Tibial nerve (tissue), 4 donors: ENCODE measurements around the gene ST3GAL3. TPM values are rescaled to one million over a fixed set of nuclear protein-coding genes. Genes with fewer than 3 reads are reported as not detected.

ENCODE experiments used
- DNase-seq, 2 donors: peaks; one replicate each; pipeline ENCODE4 v3.0.0-alpha.2; 2019; ENCODE audit warnings: low spot score in 2 of 2
- H3K27ac ChIP-seq, 4 donors: fragments of 200-600 bp; sonication (generic) in 3 of 4; one replicate each; pipeline ENCODE4 v1.5.1; 2017 to 2019; ENCODE audit warnings: mild to moderate bottlenecking in 1 of 4
- H3K27me3 ChIP-seq, 2 donors: fragments of 200-600 bp; sonication (generic) in 1 of 2; one replicate each; pipeline versions ENCODE4 v1.5.1 to v1.6.0; 2017 to 2019
- H3K36me3 ChIP-seq, 3 donors: fragments of 200-600 bp; sonication (generic); one replicate each; pipeline ENCODE4 v1.5.1; 2018 to 2019
- H3K4me1 ChIP-seq, 4 donors: fragments of 200-600 bp; sonication (generic) in 3 of 4; one replicate each; pipeline ENCODE4 v1.5.1; 2017 to 2019
- H3K4me3 ChIP-seq, 4 donors: fragments of 200-600 bp; sonication (generic) in 3 of 4; one replicate each; pipeline ENCODE4 v1.5.1; 2017 to 2019; ENCODE audit warnings: mild to moderate bottlenecking in 1 of 4, moderate library complexity in 1 of 4
- H3K9me3 ChIP-seq, 4 donors: fragments of 200-600 bp; sonication (generic) in 3 of 4; one replicate each; pipeline ENCODE4 v1.5.1; 2017 to 2019
- EP300 ChIP-seq, 2 donors: sonication (generic); formaldehyde crosslinking; IDR thresholded peaks; one replicate each; pipeline ENCODE4 v1.6.1; 2017; ENCODE audit warnings: antibody characterized with exemption in 2 of 2, mild to moderate bottlenecking in 1 of 2
- POLR2A ChIP-seq, 2 donors: fragments of 450-650 bp; IDR thresholded peaks; one replicate each; pipeline ENCODE4 v1.6.1; 2017; ENCODE audit warnings: antibody characterized with exemption in 2 of 2, mild to moderate bottlenecking in 2 of 2, moderate library complexity in 2 of 2
- WGBS, 2 donors: methylation state at CpG; one replicate each; pipeline ENCODE4 v1.1.5; 2018; 5-methylcytosine and 5-hydroxymethylcytosine counted together
- total RNA-seq, 4 donors: library from RNA; depleted of rRNA; stranded (reverse); fragments of >200 nt; gene quantifications; one replicate each; pipeline ENCODE4 v1.1.0, GENCODE V29; 2016
- TF ChIP-seq, protein P1 (sequence below), 5 experiments: fragments of 200-600 bp in 3 of 5; fragments of 450-650 bp in 2 of 5; sonication (generic) in 3 of 5; IDR thresholded peaks; one replicate each; pipeline ENCODE4 v1.5.1; 2016 to 2019; ENCODE audit warnings: antibody characterized with exemption in 5 of 5, mild to moderate bottlenecking in 3 of 5, moderate library complexity in 2 of 5

The ST3GAL3 gene
- total RNA-seq, 4 donors from 2014 or later = 20.7 to 27.0 (median 24.1) TPM

DNA sequence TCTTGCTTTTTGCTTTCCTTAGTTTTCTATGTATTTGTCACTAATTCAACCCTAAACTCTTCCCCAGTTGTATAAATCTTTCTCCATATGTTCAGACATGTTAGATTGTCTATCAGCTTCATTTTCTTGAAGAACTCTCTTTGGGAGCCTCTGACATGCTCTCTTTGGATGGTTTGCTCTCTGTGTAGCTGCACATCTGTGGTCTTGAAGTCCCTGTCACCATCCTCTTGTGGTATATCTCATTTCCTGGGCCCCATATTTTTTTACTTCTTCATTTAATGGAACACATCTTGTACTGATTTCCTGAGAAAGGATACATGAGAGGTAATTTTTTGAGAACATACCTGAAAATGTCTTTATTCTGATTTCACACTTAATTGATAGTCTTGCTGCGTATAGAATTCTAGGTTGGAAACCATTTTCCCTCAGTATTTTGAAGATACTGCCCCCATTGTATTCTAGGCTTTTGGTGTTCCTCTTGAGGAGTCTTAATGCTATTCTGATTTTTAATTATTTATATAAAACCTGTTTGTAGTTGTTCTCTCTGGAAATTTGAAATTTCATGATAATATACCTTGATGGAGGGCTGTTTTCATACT, 72.6 kb downstream of the ST3GAL3 start:
- 93 to 94% methylated on average over 1 of the region's 1 CpG for WGBS, 2 donors
- Histone ChIP-seq H3K36me3 (peaks cover 0 to 6% (median 0%) of the 10 kb centered on the region in 3 donors), H3K4me1 (no peaks in the 10 kb centered on the region), H3K27me3 (no peaks in the 10 kb centered on the region), H3K4me3 (no peak overlapping the region), H3K27ac (no peak overlapping the region), H3K9me3 (peaks cover 0 to 7% (median 2%) of the 10 kb centered on the region in 4 donors)
- no peak for DNase-seq
- no peak for TF ChIP-seq EP300 (IDR thresholded peaks at IDR 0.05)
- TF ChIP-seq, protein P1, sequence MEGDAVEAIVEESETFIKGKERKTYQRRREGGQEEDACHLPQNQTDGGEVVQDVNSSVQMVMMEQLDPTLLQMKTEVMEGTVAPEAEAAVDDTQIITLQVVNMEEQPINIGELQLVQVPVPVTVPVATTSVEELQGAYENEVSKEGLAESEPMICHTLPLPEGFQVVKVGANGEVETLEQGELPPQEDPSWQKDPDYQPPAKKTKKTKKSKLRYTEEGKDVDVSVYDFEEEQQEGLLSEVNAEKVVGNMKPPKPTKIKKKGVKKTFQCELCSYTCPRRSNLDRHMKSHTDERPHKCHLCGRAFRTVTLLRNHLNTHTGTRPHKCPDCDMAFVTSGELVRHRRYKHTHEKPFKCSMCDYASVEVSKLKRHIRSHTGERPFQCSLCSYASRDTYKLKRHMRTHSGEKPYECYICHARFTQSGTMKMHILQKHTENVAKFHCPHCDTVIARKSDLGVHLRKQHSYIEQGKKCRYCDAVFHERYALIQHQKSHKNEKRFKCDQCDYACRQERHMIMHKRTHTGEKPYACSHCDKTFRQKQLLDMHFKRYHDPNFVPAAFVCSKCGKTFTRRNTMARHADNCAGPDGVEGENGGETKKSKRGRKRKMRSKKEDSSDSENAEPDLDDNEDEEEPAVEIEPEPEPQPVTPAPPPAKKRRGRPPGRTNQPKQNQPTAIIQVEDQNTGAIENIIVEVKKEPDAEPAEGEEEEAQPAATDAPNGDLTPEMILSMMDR (IDR thresholded peaks at IDR 0.05) = no peak
- no peak for TF ChIP-seq POLR2A (IDR thresholded peaks at IDR 0.05)

DNA sequence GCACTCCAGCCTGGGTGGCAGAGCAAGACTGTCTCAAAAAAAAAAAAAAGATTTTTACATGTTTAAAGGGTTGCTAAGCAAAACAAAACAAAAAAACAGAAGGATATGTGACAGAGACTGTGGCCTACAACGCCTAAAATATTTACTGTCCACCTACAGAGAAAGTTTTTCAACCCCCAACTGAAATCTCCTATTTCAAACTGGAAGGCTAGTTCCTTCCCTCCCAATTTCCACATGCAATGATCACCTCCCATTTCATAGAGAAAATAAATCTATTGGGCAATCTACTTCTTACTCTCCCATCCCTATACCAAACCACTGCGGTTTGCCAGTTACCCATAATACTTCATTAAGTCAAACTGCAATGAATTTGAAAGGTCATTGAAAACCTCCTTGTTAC, 74.2 kb downstream of the ST3GAL3 start:
- Histone ChIP-seq H3K4me3 (no peak overlapping the region), H3K36me3 (peaks cover 0 to 6% (median 0%) of the 10 kb centered on the region in 3 donors), H3K4me1 (peaks cover 0 to 12% (median 0%) of the 10 kb centered on the region in 4 donors), H3K9me3 (peaks cover 0 to 7% (median 2%) of the 10 kb centered on the region in 4 donors), H3K27me3 (no peaks in the 10 kb centered on the region), H3K27ac (no peak overlapping the region)
- TF ChIP-seq EP300 (IDR thresholded peaks at IDR 0.05) = no peak
- TF ChIP-seq, protein P1 (IDR thresholded peaks at IDR 0.05) = no peak
- no peak for TF ChIP-seq POLR2A (IDR thresholded peaks at IDR 0.05)
- DNase-seq = no peak
- WGBS, 2 donors = 66 to 77% methylated on average over 2 of the region's 2 CpGs

DNA sequence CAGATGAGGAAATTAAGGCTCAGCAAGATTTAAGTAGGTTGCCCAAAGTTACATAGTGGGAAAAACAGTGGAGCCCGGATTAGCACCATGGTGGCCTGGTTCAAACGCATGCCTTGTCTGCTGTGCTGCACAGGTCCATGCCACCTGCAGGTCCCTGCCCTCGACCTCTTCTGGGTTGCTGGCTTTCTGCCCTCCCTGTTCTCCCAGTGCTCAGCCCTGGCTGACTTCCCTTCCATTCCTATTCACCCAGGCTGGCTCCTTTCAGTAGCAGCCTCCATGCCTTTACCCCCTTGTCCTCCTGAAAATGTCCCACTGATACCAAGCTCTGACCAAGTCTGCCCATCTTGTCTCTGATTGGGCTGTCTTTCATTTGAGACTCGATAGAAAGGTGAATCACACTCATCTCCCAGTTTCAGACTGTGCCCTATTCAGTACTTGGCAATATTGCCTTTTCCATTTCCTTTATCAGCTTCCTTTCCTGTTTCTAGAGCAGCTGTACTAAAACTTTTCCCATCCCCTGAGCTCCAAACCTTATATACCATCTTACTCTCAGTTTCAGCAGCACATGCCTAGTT, 75.8 kb downstream of the ST3GAL3 start:
- TF ChIP-seq POLR2A (IDR thresholded peaks at IDR 0.05) (no peak), EP300 (IDR thresholded peaks at IDR 0.05) (no peak)
- TF ChIP-seq, protein P1 (IDR thresholded peaks at IDR 0.05) = no peak
- H3K27ac ChIP-seq = no peak overlapping the region
- H3K4me1 ChIP-seq = peaks cover 0 to 28% (median 7%) of the 10 kb centered on the region in 4 donors
- no peak overlapping the region for H3K4me3 ChIP-seq
- DNase-seq = no peak
- H3K9me3 ChIP-seq = peaks cover 0 to 7% (median 2%) of the 10 kb centered on the region in 4 donors
- no peaks in the 10 kb centered on the region for H3K36me3 ChIP-seq
- WGBS, 2 donors = 88 to 89% methylated on average over 4 of the region's 4 CpGs
- H3K27me3 ChIP-seq = no peaks in the 10 kb centered on the region

DNA sequence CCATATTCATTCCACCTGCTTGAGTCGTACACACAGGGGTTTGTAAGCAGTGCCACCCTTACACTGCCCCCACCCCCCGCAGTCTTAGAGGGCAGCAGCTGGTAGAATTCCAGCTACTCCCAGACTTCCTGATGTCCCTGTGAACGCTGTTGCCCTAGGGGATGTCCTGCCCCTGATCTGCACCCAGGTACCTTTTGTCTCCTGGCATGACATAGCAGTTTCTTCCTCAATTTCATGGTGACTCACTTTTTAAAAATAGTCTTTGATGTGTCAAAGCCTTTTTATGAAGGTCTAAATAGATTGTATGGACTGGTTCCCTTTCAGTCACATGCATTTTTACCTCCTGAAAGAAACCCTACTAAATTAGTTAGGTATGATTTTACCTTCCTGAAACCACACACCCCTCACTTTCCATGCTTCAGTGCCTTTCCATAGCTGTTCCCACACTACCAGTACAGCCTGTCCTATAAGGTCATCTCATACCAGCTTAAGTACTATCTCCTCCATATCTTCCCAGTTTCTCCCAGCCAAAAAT, 76.4 kb downstream of the ST3GAL3 start:
- H3K9me3 ChIP-seq = peaks cover 0 to 7% (median 2%) of the 10 kb centered on the region in 4 donors
- peaks cover 0 to 28% (median 7%) of the 10 kb centered on the region in 4 donors for H3K4me1 ChIP-seq
- H3K27me3 ChIP-seq = no peaks in the 10 kb centered on the region
- 69 to 78% methylated on average over 3 of the region's 3 CpGs for WGBS, 2 donors
- no peaks in the 10 kb centered on the region for H3K36me3 ChIP-seq
- H3K27ac ChIP-seq = no peak overlapping the region
- no peak overlapping the region for H3K4me3 ChIP-seq
- no peak for DNase-seq
- TF ChIP-seq EP300 (IDR thresholded peaks at IDR 0.05) (no peak), POLR2A (IDR thresholded peaks at IDR 0.05) (no peak)
- TF ChIP-seq, protein P1 (IDR thresholded peaks at IDR 0.05) = no peak
